Measurements from ENCODE around the gene UFM1. TPM values are rescaled to one million over a fixed set of nuclear protein-coding genes. Genes with fewer than 3 reads are reported as not detected.
"Not testable (repeated sequence)": the region's sequence is repeated elsewhere in the genome, so short reads cannot be mapped to it uniquely, and the experiment has no call there.

UFM1 gene
- polyA plus RNA-seq, 3 donors: 34.2 to 64.7 (median 38.1) TPM

- 78 to 83% (median 83%) methylated on average over 4 of the region's 4 CpGs for WGBS, 3 donors
These were observed 12.1 kb downstream of the UFM1 start for GRCh38 chr13:38361542-38362262.

GRCh38 chr13:38363219-38363618 is 13.6 kb downstream of the UFM1 start:
- 94 to 98% (median 97%) methylated on average over 2 of the region's 2 CpGs for WGBS, 3 donors
- no peak overlapping the region for H3K27ac ChIP-seq (ENCODE audit: low read depth, low read length)

More at GRCh38 chr13:38361542-38362262, 12.1 kb downstream of the UFM1 start:
- H3K27ac ChIP-seq (ENCODE audit: low read depth, low read length): no peak overlapping the region

- WGBS, 3 donors: 90 to 93% (median 90%) methylated on average over 19 of the region's 19 CpGs
- H3K27ac ChIP-seq (ENCODE audit: low read depth, low read length): not testable (repeated sequence)
These were observed 14.1 kb downstream of the UFM1 start for GRCh38 chr13:38363746-38364145.

- 35 to 65% (median 38%) methylated on average over 3 of the region's 3 CpGs for WGBS, 3 donors
- no peak overlapping the region for H3K27ac ChIP-seq (ENCODE audit: low read depth, low read length)
These were observed 16.0 kb downstream of the UFM1 start for GRCh38 chr13:38365661-38366060.

- no peak overlapping the region for H3K27ac ChIP-seq (ENCODE audit: low read depth, low read length)
- WGBS, 3 donors: 70 to 78% (median 76%) methylated on average over 3 of the region's 3 CpGs
These were observed 17.4 kb downstream of the UFM1 start for GRCh38 chr13:38366954-38367645.

GRCh38 chr13:38369058-38369457 is 19.4 kb downstream of the UFM1 start:
- WGBS, 3 donors: 32 to 54% (median 51%) methylated on average over 1 of the region's 1 CpG
- no peak overlapping the region for H3K27ac ChIP-seq (ENCODE audit: low read depth, low read length)

GRCh38 chr13:38370096-38370495 is 20.4 kb downstream of the UFM1 start:
- WGBS, 3 donors: 67 to 89% (median 72%) methylated on average over 3 of the region's 3 CpGs

GRCh38 chr13:38372820-38373383 is 23.3 kb downstream of the UFM1 start:
- 39 to 56% (median 40%) methylated on average over 6 of the region's 6 CpGs for WGBS, 3 donors
- H3K27ac ChIP-seq (ENCODE audit: low read depth, low read length): no peak overlapping the region

More at GRCh38 chr13:38370096-38370495, 20.4 kb downstream of the UFM1 start:
- not testable (repeated sequence) for H3K27ac ChIP-seq (ENCODE audit: low read depth, low read length)

GRCh38 chr13:38376546-38376945 is 26.9 kb downstream of the UFM1 start:
- WGBS, 3 donors: 0 to 16% (median 0%) methylated on average over 1 of the region's 1 CpG
- H3K27ac ChIP-seq (ENCODE audit: low read depth, low read length): no peak overlapping the region

- H3K27ac ChIP-seq (ENCODE audit: low read depth, low read length): no peak overlapping the region
- WGBS, 3 donors: 42 to 63% (median 46%) methylated on average over 4 of the region's 4 CpGs
These were observed 32.2 kb downstream of the UFM1 start for GRCh38 chr13:38381890-38382289.

- H3K27ac ChIP-seq (ENCODE audit: low read depth, low read length): no peak overlapping the region
- 90 to 95% (median 91%) methylated on average over 2 of the region's 2 CpGs for WGBS, 3 donors
These were observed 33.3 kb downstream of the UFM1 start for GRCh38 chr13:38382946-38383345.

GRCh38 chr13:38384171-38384570 is 34.5 kb downstream of the UFM1 start:
- WGBS, 3 donors: 63 to 83% (median 75%) methylated on average over 3 of the region's 3 CpGs
- H3K27ac ChIP-seq (ENCODE audit: low read depth, low read length): no peak overlapping the region

GRCh38 chr13:38385153-38385891 is 35.7 kb downstream of the UFM1 start:
- H3K27ac ChIP-seq (ENCODE audit: low read depth, low read length): no peak overlapping the region
- 61 to 71% (median 61%) methylated on average over 9 of the region's 9 CpGs for WGBS, 3 donors

- 76 to 92% (median 90%) methylated on average over 1 of the region's 1 CpG for WGBS, 3 donors
- H3K27ac ChIP-seq (ENCODE audit: low read depth, low read length): no peak overlapping the region
These were observed 36.8 kb downstream of the UFM1 start for GRCh38 chr13:38386421-38386820.

GRCh38 chr13:38391341-38391740 is 41.7 kb downstream of the UFM1 start:
- no peak overlapping the region for H3K27ac ChIP-seq (ENCODE audit: low read depth, low read length)
- WGBS, 3 donors: 92 to 100% (median 95%) methylated on average over 2 of the region's 2 CpGs

- no peak overlapping the region for H3K27ac ChIP-seq (ENCODE audit: low read depth, low read length)
- 36 to 68% (median 57%) methylated on average over 1 of the region's 1 CpG for WGBS, 3 donors
These were observed 45.3 kb downstream of the UFM1 start for GRCh38 chr13:38394777-38395496.

- WGBS, 3 donors: 75 to 92% (median 87%) methylated on average over 3 of the region's 3 CpGs
These were observed 45.8 kb downstream of the UFM1 start for GRCh38 chr13:38395497-38395788.

GRCh38 chr13:38398711-38399493 is 49.3 kb downstream of the UFM1 start:
- H3K27ac ChIP-seq (ENCODE audit: low read depth, low read length): no peak overlapping the region
- WGBS, 3 donors: 37 to 74% (median 39%) methylated on average over 5 of the region's 5 CpGs

More at GRCh38 chr13:38395497-38395788, 45.8 kb downstream of the UFM1 start:
- H3K27ac ChIP-seq (ENCODE audit: low read depth, low read length): no peak overlapping the region

Data from adipose tissue (tissue), 3 donors.